HG02642 (cell line): Measurements from ENCODE around the gene CERS1.

Experiments
- ATAC-seq: cut with Tn5 transposase; IDR thresholded peaks from one replicate; pipeline ENCODE4 v1.9.1; 2021; ENCODE audit warnings: mild to moderate bottlenecking; ENCODE audit not compliant: unreplicated experiment, poor library complexity

CERS1 gene

GRCh38 chr19:18860302-18860700 is 35.7 kb downstream of the CERS1 start:
- ATAC-seq, result no peak

GRCh38 chr19:18859676-18860301 is 36.2 kb downstream of the CERS1 start:
- ATAC-seq, result no peak

- no peak for ATAC-seq
Observed at GRCh38 chr19:18858906-18859646, 36.9 kb downstream of the CERS1 start.

GRCh38 chr19:18857223-18857622 is 38.7 kb downstream of the CERS1 start:
- ATAC-seq, result no peak

GRCh38 chr19:18856385-18857126 is 39.4 kb downstream of the CERS1 start:
- ATAC-seq, result no peak

GRCh38 chr19:18855647-18856384 is 40.1 kb downstream of the CERS1 start:
- no peak for ATAC-seq

GRCh38 chr19:18854982-18855381 is 41.0 kb downstream of the CERS1 start:
- ATAC-seq, result no peak

GRCh38 chr19:18853755-18854427 is 42.1 kb downstream of the CERS1 start:
- no peak for ATAC-seq

- no peak for ATAC-seq
Observed at GRCh38 chr19:18852648-18853047, 43.3 kb downstream of the CERS1 start.

- ATAC-seq, result no peak
Observed at GRCh38 chr19:18851673-18852325, 44.2 kb downstream of the CERS1 start.

- no peak for ATAC-seq
Observed at GRCh38 chr19:18850471-18851375, 45.2 kb downstream of the CERS1 start.

GRCh38 chr19:18849838-18850400 is 46.0 kb downstream of the CERS1 start:
- ATAC-seq, result no peak

- no peak for ATAC-seq
Observed at GRCh38 chr19:18848878-18849661, 46.9 kb downstream of the CERS1 start.

GRCh38 chr19:18847549-18848463 is 48.2 kb downstream of the CERS1 start:
- ATAC-seq, result no peak

GRCh38 chr19:18846862-18847548 is 49.0 kb downstream of the CERS1 start:
- ATAC-seq, result no peak

- ATAC-seq, result no peak
Observed at GRCh38 chr19:18845961-18846360, 50.0 kb downstream of the CERS1 start.
